ENCODE results near the gene VSIG2. TPM values are rescaled to one million over a fixed set of nuclear protein-coding genes. Genes with fewer than 3 reads are reported as not detected.

VSIG2 gene, protein sequence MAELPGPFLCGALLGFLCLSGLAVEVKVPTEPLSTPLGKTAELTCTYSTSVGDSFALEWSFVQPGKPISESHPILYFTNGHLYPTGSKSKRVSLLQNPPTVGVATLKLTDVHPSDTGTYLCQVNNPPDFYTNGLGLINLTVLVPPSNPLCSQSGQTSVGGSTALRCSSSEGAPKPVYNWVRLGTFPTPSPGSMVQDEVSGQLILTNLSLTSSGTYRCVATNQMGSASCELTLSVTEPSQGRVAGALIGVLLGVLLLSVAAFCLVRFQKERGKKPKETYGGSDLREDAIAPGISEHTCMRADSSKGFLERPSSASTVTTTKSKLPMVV
- not detected for polyA plus RNA-seq (2012; ENCODE audit: insufficient read length, low read depth)

- TF ChIP-seq FOXP2 (optimal IDR thresholded peaks at IDR 0.05; ENCODE audit: borderline replicate concordance, extremely low read depth, extremely low read length, insufficient read depth) (no peak), TAF1 (IDR thresholded peaks at IDR 0.05; ENCODE audit: borderline replicate concordance, insufficient read depth, low read length) (no peak), POLR2AphosphoS5 (IDR thresholded peaks at IDR 0.05; ENCODE audit: low read depth, low read length) (no peak), REST (IDR thresholded peaks at IDR 0.05; ENCODE audit: insufficient read depth in 1 of 2, low read depth in 2 of 2, low read length in 2 of 2) (no peak), SIN3A (IDR thresholded peaks at IDR 0.05; ENCODE audit: borderline replicate concordance, insufficient read depth, low read length) (no peak)
Measured at GRCh38 chr11:124751741-124752470, at the start of gene VSIG2. TSS of gene VSIG2 (minus strand) at chr11:124752255. CDS start at chr11:124752137, 118 bp downstream.

DNA sequence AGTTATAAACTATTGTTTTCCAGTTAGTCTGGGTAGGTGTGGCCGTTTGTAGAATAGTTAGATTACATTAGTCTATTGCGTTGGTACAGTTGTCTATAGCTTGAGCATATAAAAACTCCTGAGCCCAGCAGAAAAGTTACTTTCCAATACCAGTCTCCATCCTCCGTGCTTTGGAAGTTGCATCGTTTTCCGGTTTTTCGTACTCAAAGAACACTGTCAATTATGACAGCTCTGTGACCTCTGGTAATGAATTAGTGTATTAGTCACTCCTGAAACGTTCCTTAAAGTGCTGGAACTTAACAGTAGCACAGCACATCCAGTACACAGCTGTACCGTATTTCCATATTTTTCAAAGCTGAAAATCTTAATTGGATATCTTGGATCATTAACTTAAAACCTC is 49.0 kb upstream of the VSIG2 start:
- TF ChIP-seq POLR2AphosphoS5 (IDR thresholded peaks at IDR 0.05; ENCODE audit: low read depth, low read length) (no peak), REST (IDR thresholded peaks at IDR 0.05; ENCODE audit: insufficient read depth in 1 of 2, low read depth in 2 of 2, low read length in 2 of 2) (no peak), SIN3A (IDR thresholded peaks at IDR 0.05; ENCODE audit: borderline replicate concordance, insufficient read depth, low read length) (no peak), FOXP2 (optimal IDR thresholded peaks at IDR 0.05; ENCODE audit: borderline replicate concordance, extremely low read depth, extremely low read length, insufficient read depth) (no peak), TAF1 (IDR thresholded peaks at IDR 0.05; ENCODE audit: borderline replicate concordance, insufficient read depth, low read length) (no peak)

- TF ChIP-seq TAF1 (IDR thresholded peaks at IDR 0.05; ENCODE audit: borderline replicate concordance, insufficient read depth, low read length) (peak; percentile 79; the same call in 1 of the 2 replicates), FOXP2 (optimal IDR thresholded peaks at IDR 0.05; ENCODE audit: borderline replicate concordance, extremely low read depth, extremely low read length, insufficient read depth) (peak; percentile 46), SIN3A (IDR thresholded peaks at IDR 0.05; ENCODE audit: borderline replicate concordance, insufficient read depth, low read length) (0 out of 2 replicates have a peak, but pooled peaks have one; percentile 4), POLR2AphosphoS5 (IDR thresholded peaks at IDR 0.05; ENCODE audit: low read depth, low read length) (peak; percentile 90), REST (IDR thresholded peaks at IDR 0.05; ENCODE audit: insufficient read depth in 1 of 2, low read depth in 2 of 2, low read length in 2 of 2) (0 out of 4 replicates have a peak, but pooled peaks of 1 of the 2 experiments have one; percentile 6)
Measured at GRCh38 chr11:124800226-124800929, 48.3 kb upstream of the VSIG2 start, which contains the start of gene MSANTD2. TSS of gene MSANTD2 (minus strand) at chr11:124800406. CDS start at chr11:124800380, 26 bp downstream.

- no peak for TF ChIP-seq TAF1 (IDR thresholded peaks at IDR 0.05; ENCODE audit: borderline replicate concordance, insufficient read depth, low read length)
- no peak for TF ChIP-seq FOXP2 (optimal IDR thresholded peaks at IDR 0.05; ENCODE audit: borderline replicate concordance, extremely low read depth, extremely low read length, insufficient read depth)
Measured at GRCh38 chr11:124799348-124800225, 47.5 kb upstream of the VSIG2 start.

All from PFSK-1 (cell line).